Osteoblast (primary cell): Measurements from ENCODE around the gene SLMAP. TPM values are rescaled to one million over a fixed set of nuclear protein-coding genes. Genes with fewer than 3 reads are reported as not detected.
A peak's percentile ranks its signal among the peaks of the same experiment; 100 is the strongest.
"Not testable (repeated sequence)": the region's sequence is repeated elsewhere in the genome, so short reads cannot be mapped to it uniquely, and the experiment has no call there.

Source experiments
- DNase-seq: peaks from one replicate; pipeline ENCODE4 v3.0.0; 2011; ENCODE audit warnings: low spot score, mixed read lengths; ENCODE audit not compliant: insufficient read length; ENCODE audit errors: missing footprints
- H2AFZ ChIP-seq: 2 replicates; pipeline ENCODE4 v1.6.0; 2011; ENCODE audit warnings: mild to moderate bottlenecking, low read length
- H3K27ac ChIP-seq: 2 replicates; pipeline ENCODE4 v1.5.1; 2011; ENCODE audit warnings: mild to moderate bottlenecking, low read depth, low read length, moderate library complexity
- H3K27me3 ChIP-seq: 2 replicates; pipeline ENCODE4 v1.6.0; 2012; ENCODE audit warnings: mild to moderate bottlenecking, control low read depth, inconsistent platforms, low read length, moderate library complexity; ENCODE audit not compliant: insufficient read depth
- H3K36me3 ChIP-seq: 2 replicates; pipeline ENCODE4 v1.5.1; 2011; ENCODE audit warnings: mild to moderate bottlenecking, low read length, control low read depth, moderate library complexity; ENCODE audit not compliant: insufficient read depth
- H3K4me1 ChIP-seq: 2 replicates; pipeline ENCODE4 v1.5.1; 2011; ENCODE audit warnings: mild to moderate bottlenecking, low read length, control low read depth, moderate library complexity; ENCODE audit not compliant: insufficient read depth
- H3K4me2 ChIP-seq: 2 replicates; pipeline ENCODE4 v1.6.0; 2011; ENCODE audit warnings: mild to moderate bottlenecking, low read length; ENCODE audit not compliant: insufficient read depth
- H3K4me3 ChIP-seq: fragments of 200-600 bp; sonication (generic); 3 replicates; pipeline ENCODE4 v1.5.1; 2012; ENCODE audit warnings: mild to moderate bottlenecking, low read length, inconsistent platforms; ENCODE audit not compliant: insufficient read depth
- H3K79me2 ChIP-seq: 2 replicates; pipeline ENCODE4 v1.6.0; 2012; ENCODE audit warnings: mild to moderate bottlenecking, low read length, control low read depth, inconsistent platforms; ENCODE audit not compliant: insufficient read depth
- H3K9me3 ChIP-seq: 2 replicates; pipeline ENCODE4 v1.5.1; 2011; ENCODE audit warnings: low read depth, low read length, control low read depth
- H4K20me1 ChIP-seq: 2 replicates; pipeline ENCODE4 v1.6.0; 2012; ENCODE audit warnings: mild to moderate bottlenecking, low read length, control low read depth; ENCODE audit not compliant: insufficient read depth
- CTCF ChIP-seq: IDR thresholded peaks from 2 replicates; pipeline ENCODE4 v1.5.1; 2011; ENCODE audit warnings: mild to moderate bottlenecking, low read depth, low read length, moderate library complexity; ENCODE audit errors: extremely low read depth
- total RNA-seq: library from RNA; depleted of rRNA; stranded (reverse); fragments of >200 nt; gene quantifications from 2 replicates; pipeline ENCODE4 v1.2.3, GENCODE V29; 2012

Gene SLMAP
- total RNA-seq, 1 donor = 50.7 TPM

- H3K27me3 ChIP-seq = no peaks in the 10 kb centered on the region
- H2AFZ ChIP-seq = no peak overlapping the region
- no peaks in the 10 kb centered on the region for H3K36me3 ChIP-seq
- no peaks in the 10 kb centered on the region for H3K4me1 ChIP-seq
- no peaks in the 10 kb centered on the region for H4K20me1 ChIP-seq
- no peaks in the 10 kb centered on the region for H3K9me3 ChIP-seq
- no peak overlapping the region for H3K27ac ChIP-seq
- DNase-seq = no peak
- TF ChIP-seq CTCF = no peak
- no peaks in the 10 kb centered on the region for H3K79me2 ChIP-seq
- H3K4me3 ChIP-seq = no peak overlapping the region
- H3K4me2 ChIP-seq = no peak overlapping the region
Observed at GRCh38 chr3:57877116-57877515, 121.0 kb downstream of the SLMAP start.

GRCh38 chr3:57884436-57884835 lies 128.3 kb downstream of the SLMAP start:
- H3K4me1 ChIP-seq, H2AFZ ChIP-seq, DNase-seq, H3K79me2 ChIP-seq, H3K27me3 ChIP-seq, H3K36me3 ChIP-seq, H3K4me2 ChIP-seq, H4K20me1 ChIP-seq, H3K9me3 ChIP-seq, H3K4me3 ChIP-seq, H3K27ac ChIP-seq: not testable (repeated sequence)

GRCh38 chr3:57889807-57890206 lies 133.7 kb downstream of the SLMAP start:
- Histone ChIP-seq H3K27ac (peak overlapping the region; percentile 54), H3K27me3 (no peaks in the 10 kb centered on the region), H3K9me3 (no peaks in the 10 kb centered on the region), H4K20me1 (no peaks in the 10 kb centered on the region), H3K4me2 (peak overlapping the region; percentile 66), H3K4me1 (peaks cover 7% of the 10 kb centered on the region), H3K4me3 (no peak overlapping the region), H3K79me2 (no peaks in the 10 kb centered on the region), H2AFZ (no peak overlapping the region), H3K36me3 (peaks cover 6% of the 10 kb centered on the region)
- no peak for TF ChIP-seq CTCF
- DNase-seq = peak; percentile 69

- DNase-seq = no peak
- Histone ChIP-seq H2AFZ (no peak overlapping the region), H3K9me3 (no peaks in the 10 kb centered on the region), H3K36me3 (peaks cover 6% of the 10 kb centered on the region), H3K27ac (no peak overlapping the region), H3K4me1 (peaks cover 7% of the 10 kb centered on the region), H3K79me2 (no peaks in the 10 kb centered on the region), H3K4me3 (no peak overlapping the region), H3K27me3 (no peaks in the 10 kb centered on the region), H3K4me2 (no peak overlapping the region), H4K20me1 (no peaks in the 10 kb centered on the region)
- TF ChIP-seq CTCF = no peak
Observed at GRCh38 chr3:57890874-57891273, 134.8 kb downstream of the SLMAP start.
